ENCODE results near the gene IMPG2. TPM values are rescaled to one million over a fixed set of nuclear protein-coding genes. Genes with fewer than 3 reads are reported as not detected.

IMPG2 gene
- total RNA-seq, 1 experiment from 2014 or later = 0.50 TPM

- no peak for DNase-seq
- H3K9me3 Mint-ChIP-seq (ENCODE audit: low read depth, unreplicated experiment) = no peaks in the 10 kb centered on the region
- intact Hi-C loops (cut with micrococcal nuclease; ENCODE audit: unreplicated experiment) = no loop called here
- TF ChIP-seq CTCF (IDR thresholded peaks at IDR 0.05; ENCODE audit: unreplicated experiment) = no peak
- CTCF ChIA-PET = no interaction called here
- H3K4me3 Mint-ChIP-seq (ENCODE audit: low read depth, unreplicated experiment) = no peak overlapping the region
- no peaks in the 10 kb centered on the region for H3K36me3 Mint-ChIP-seq (ENCODE audit: insufficient read depth, unreplicated experiment)
- BruUV-seq (replicated peaks) = no TSS peak
- no peaks in the 10 kb centered on the region for H3K4me1 Mint-ChIP-seq (ENCODE audit: low read depth, unreplicated experiment)
- no peaks in the 10 kb centered on the region for H3K27me3 Mint-ChIP-seq (ENCODE audit: unreplicated experiment)
- H3K27ac Mint-ChIP-seq (ENCODE audit: unreplicated experiment) = no peak overlapping the region
These were observed 35.6 kb downstream of the IMPG2 start for GRCh38 chr3:101284757-101285156.

GRCh38 chr3:101281521-101282030 lies 38.8 kb downstream of the IMPG2 start:
- DNase-seq = no peak
- intact Hi-C loops (cut with micrococcal nuclease; ENCODE audit: unreplicated experiment) = no loop called here
- no peak overlapping the region for H3K4me3 Mint-ChIP-seq (ENCODE audit: low read depth, unreplicated experiment)
- CTCF ChIA-PET = no interaction called here
- H3K27ac Mint-ChIP-seq (ENCODE audit: unreplicated experiment) = no peak overlapping the region
- no peaks in the 10 kb centered on the region for H3K27me3 Mint-ChIP-seq (ENCODE audit: unreplicated experiment)
- H3K36me3 Mint-ChIP-seq (ENCODE audit: insufficient read depth, unreplicated experiment) = no peaks in the 10 kb centered on the region
- BruUV-seq (replicated peaks) = no TSS peak
- no peaks in the 10 kb centered on the region for H3K4me1 Mint-ChIP-seq (ENCODE audit: low read depth, unreplicated experiment)
- no peak for TF ChIP-seq CTCF (IDR thresholded peaks at IDR 0.05; ENCODE audit: unreplicated experiment)
- H3K9me3 Mint-ChIP-seq (ENCODE audit: low read depth, unreplicated experiment) = no peaks in the 10 kb centered on the region

GRCh38 chr3:101279765-101280385 lies 40.5 kb downstream of the IMPG2 start:
- Mint-ChIP-seq H3K27me3 (ENCODE audit: unreplicated experiment) (no peaks in the 10 kb centered on the region), H3K27ac (ENCODE audit: unreplicated experiment) (no peak overlapping the region), H3K9me3 (ENCODE audit: low read depth, unreplicated experiment) (no peaks in the 10 kb centered on the region), H3K4me3 (ENCODE audit: low read depth, unreplicated experiment) (no peak overlapping the region), H3K36me3 (ENCODE audit: insufficient read depth, unreplicated experiment) (no peaks in the 10 kb centered on the region), H3K4me1 (ENCODE audit: low read depth, unreplicated experiment) (no peaks in the 10 kb centered on the region)
- no peak for DNase-seq
- no peak for TF ChIP-seq CTCF (IDR thresholded peaks at IDR 0.05; ENCODE audit: unreplicated experiment)
- CTCF ChIA-PET = no interaction called here
- BruUV-seq (replicated peaks) = no TSS peak
- intact Hi-C loops (cut with micrococcal nuclease; ENCODE audit: unreplicated experiment) = no loop called here

- BruUV-seq (replicated peaks) = no TSS peak
- no peak for DNase-seq
- no peak for TF ChIP-seq CTCF (IDR thresholded peaks at IDR 0.05; ENCODE audit: unreplicated experiment)
- H3K9me3 Mint-ChIP-seq (ENCODE audit: low read depth, unreplicated experiment) = no peaks in the 10 kb centered on the region
- intact Hi-C loops (cut with micrococcal nuclease; ENCODE audit: unreplicated experiment) = no loop called here
- no peaks in the 10 kb centered on the region for H3K4me1 Mint-ChIP-seq (ENCODE audit: low read depth, unreplicated experiment)
- no peaks in the 10 kb centered on the region for H3K27me3 Mint-ChIP-seq (ENCODE audit: unreplicated experiment)
- no peak overlapping the region for H3K4me3 Mint-ChIP-seq (ENCODE audit: low read depth, unreplicated experiment)
- no peaks in the 10 kb centered on the region for H3K36me3 Mint-ChIP-seq (ENCODE audit: insufficient read depth, unreplicated experiment)
- CTCF ChIA-PET = no interaction called here
- H3K27ac Mint-ChIP-seq (ENCODE audit: unreplicated experiment) = no peak overlapping the region
These were observed 41.2 kb downstream of the IMPG2 start for GRCh38 chr3:101279162-101279561.

All from Calu3 (cell line).